Stimulated activated CD4-positive, alpha-beta T cell treated with anti-CD3 and anti-CD28 coated beads, TNF-alpha, amount 100 ng/mL, for 1 hour (primary cell): ENCODE results near the gene GPR156.
"Not testable (repeated sequence)": the region's sequence is repeated elsewhere in the genome, so short reads cannot be mapped to it uniquely, and the experiment has no call there.

ENCODE experiments used
- DNase-seq, 3 donors: peaks; one replicate each; pipeline ENCODE4 v3.0.0-alpha.2; 2020; ENCODE audit warnings: low read depth in 3 of 3, low spot score in 1 of 3

The GPR156 gene

DNA sequence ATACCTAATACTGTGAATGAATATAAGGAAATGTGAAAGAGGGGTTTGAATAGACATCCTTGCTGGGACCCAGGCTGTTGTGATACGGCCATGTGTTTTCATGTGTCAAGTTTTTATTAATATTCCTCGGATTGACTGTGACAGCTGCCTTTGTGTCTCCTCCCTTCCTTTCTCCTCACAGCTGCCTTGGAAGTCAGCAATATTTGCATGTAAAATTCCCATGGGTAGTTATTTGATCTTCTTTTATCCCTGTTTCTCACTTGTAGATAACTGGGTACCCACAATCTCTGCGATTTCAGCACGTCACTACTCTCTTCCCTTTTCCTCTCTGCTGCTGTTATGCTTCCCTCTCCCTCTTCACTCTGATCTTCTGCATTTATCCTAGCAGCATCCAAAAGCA lies 9.4 kb downstream of the GPR156 start:
- DNase-seq: no peak

DNA sequence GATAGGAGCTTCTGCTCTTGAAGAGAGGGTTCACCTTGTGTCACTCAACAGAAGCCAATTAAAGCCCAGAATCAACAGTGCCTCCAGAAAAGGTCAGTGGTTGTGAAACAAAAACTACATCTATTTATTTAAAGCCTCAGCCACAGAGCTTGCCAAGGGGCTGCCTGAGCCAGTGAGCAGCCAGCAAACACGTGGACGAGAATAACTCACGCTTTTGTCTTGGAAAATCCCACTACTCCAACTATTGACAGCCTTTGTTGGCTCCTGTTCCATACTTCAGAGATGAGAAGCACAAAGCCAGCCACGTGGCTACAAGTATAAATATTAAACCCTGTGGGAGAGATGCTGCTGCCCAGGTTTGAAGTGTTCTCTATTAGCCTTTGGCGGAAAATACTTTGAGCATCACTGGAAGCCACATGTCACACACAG lies 10.3 kb downstream of the GPR156 start:
- no peak for DNase-seq

DNA sequence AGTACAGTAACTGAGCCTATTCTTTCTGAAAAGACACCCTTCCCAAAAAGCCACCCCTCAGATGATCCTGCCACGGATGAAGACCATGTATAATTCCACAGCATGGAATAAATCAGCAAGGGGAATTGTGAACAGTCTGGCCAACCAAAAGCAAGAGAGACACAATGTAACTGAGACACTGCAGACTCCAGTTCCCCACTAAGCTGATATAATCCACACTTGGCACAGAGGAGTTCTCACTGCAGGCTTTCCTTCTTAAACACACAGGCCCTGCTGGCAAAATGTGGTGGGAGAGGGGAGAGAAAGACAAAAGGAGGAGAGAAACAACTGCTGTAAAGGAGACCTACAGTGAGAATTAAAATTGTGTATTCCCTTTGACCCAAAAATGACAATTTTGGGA lies 12.7 kb downstream of the GPR156 start:
- no peak for DNase-seq

DNA sequence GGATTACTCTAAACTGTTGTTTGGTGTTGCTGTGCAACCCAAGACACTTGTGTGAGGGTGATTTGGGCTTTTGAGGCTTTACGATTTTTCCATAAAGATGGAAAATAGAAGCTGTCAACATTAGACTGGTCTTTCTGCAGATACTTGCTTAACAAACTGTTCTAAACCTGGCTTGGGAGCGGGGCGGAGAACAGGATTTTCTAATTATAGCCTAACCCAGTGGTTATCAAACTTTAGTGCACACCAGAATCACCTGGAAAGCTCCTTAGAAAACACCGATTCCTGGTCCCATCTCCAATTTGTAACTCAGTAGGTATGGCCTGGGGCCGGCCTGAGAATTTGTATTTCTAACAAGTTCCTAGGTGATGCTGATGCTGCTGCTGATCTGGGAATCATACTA lies 19.0 kb downstream of the GPR156 start:
- no peak for DNase-seq

DNA sequence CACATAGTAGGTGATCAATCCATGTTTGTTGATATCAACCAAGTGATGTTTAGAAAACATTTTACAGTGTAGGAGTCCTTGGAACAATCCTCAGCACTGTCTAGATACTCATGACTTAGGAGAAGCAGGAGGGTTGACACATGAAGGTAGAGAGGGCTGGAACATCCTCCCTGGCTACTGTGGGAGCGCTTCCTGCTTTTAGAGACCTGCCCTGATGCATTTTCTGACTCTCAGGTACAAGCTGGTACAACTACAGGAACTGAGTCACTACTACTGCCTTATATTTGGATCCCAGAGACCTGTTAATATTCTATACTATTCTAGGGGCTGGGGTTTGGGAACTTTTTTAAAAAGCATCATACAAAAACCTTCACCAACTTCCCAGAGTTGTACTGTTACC lies 20.1 kb downstream of the GPR156 start:
- DNase-seq: no peak

DNA sequence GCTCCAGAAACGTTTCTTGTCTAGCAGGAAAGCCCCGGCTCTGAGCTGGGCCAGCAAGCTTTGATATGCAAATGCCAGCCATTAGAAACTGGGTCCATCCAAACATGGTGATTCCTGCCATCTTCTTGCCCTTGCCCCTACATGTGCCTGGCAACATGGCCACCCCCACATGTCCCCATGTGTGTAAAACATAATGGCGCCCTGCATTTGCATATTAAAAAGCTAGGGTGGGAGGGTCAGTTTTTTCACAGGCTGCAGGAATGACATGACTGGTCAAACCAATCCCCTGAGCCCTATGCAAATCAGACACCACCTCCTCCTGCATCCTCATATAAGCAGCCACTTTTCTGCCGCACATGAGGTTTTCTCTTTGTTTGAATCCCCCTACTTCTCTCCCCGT lies 21.2 kb downstream of the GPR156 start:
- no peak for DNase-seq

DNA sequence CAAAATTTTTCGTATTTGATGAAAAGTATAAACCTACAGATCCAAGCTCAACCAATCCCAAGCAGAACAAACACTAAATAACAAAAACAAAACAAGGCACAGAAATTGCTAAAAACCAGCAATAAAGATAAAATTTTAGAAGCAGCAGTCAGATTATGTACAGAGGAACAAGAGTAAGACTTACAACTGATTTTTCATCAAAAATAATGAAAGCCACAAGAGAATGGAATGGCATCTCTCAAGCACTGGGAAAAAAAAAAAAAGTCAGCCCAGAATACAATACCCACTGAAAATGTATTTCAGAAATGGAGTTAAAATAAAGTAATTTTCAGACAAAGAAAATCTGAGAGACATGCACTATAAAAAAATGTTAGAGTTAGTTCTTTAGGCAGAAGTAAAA lies 27.0 kb downstream of the GPR156 start:
- DNase-seq: no peak

DNA sequence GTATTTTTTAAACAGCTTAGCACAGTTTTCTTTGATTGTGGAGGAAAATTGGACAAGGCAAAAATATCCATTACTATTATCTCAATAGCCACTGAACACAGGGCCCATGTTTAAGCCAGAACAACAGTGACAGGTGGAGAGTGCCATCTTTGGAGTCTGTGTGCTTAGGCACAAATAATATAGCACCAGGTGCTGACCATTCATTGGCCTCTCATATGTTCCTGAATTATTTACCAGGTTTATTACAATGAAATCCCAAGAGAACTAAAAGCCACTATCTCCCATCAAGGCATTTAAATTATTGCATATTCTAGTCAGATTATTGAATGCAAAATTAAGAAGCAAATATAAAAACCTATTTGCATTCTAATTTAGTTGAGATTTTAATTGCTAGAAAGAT lies 39.6 kb downstream of the GPR156 start:
- no peak for DNase-seq

DNA sequence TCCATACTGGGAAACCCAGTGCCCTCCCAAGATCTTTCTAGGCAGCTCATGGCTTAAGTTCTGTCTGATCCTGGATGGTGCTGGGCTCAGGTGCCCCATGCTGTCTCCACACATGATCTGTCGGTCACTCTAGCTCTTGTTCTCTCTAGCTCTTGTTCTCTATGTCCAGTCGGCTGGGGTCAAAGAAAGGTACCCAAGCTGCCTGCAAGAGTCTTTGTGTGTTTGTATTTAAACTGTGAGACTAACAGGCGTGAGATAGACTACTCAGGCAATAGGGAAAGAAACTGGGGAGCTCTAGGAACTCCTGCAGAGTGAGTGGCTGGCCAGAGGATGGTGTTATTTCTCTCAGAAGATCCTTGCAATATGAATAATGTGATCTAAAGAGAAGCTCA lies 40.2 kb downstream of the GPR156 start:
- DNase-seq: no peak

DNA sequence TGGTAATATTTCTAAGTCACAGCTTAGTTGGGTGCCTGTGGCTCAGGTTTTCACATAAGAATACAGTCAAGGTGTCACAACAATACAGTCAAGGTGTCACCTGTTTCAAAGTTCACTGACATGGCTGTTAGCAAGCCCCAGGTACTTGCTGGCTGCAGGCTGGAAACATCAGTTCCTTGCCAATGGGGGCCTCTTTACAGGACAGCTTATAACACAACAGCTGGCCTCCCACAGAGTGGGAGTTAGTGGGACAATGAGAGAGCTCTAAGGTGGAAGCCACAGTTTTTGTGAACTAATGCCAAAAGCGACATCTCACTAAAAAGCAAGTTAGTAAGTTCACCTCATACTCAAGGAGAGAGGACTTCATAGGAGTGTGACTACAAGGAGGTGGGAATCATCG lies 45.4 kb downstream of the GPR156 start:
- no peak for DNase-seq

DNA sequence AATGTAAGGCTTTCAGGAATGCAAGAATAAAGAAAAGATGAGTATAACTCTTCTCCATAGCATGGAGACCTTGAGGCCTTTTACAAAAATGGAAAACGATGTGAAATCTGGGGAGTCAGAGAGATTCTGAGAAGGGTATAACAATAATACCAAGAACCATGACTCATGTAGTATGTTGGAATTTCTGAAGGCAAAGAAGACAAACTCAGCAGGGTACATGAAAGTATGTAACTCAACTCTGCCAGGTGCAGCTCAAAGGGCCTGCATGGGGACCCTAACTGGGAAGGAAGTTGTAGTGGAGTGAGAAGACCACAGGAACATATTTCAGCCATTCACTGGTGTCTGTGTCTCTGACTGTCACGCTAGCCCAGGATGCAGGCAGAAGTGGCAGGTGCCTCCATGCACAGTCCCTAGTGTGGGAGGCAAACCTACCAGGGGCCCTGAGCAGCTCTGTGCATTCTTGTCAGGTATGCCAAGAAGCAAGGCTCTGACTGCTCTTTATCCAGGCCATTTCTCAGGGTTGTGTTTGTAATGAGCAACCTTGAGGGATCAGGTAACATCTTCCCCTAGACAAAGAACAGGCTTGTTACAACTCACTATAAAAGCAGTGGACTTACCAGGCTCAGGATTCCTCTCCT lies 57.2 kb downstream of the GPR156 start:
- DNase-seq: no peak

DNA sequence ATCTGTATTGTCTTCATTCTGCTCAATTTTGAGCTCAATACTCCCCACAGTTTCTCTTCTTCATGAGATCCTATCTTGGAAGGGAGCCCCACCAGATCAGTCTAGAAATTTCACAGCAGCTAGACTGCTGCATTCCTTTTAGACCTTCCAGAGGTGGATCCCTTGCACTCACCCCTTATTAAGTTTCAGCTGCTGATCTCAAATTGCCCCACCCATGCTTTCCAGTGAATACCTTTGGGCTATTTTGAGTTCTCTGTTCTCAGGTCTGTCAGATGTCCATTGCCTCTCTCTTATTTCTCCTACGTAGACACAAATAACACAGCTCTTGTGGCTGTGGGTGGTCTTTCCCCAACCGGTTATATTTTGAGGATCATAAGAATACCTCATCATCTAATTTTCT lies 60.8 kb downstream of the GPR156 start:
- no peak for DNase-seq

DNA sequence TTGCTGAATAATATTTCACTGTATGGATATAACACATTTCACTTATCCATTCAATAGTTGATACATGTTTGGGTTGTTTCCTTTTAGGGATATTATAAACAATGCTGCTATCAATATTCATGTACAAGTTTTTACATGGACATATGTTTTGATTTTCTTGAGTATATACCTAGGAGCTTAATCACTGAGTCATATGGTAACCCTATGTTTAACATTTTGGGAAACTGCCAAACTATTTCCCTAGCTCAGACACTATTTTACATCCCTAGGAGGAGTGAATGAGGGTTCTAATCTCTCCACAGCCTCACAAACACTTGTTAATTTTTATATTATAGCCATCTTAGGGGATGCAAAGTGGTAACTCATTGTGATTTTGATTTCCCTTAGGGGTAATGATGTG lies 66.0 kb downstream of the GPR156 start:
- DNase-seq: no peak

DNA sequence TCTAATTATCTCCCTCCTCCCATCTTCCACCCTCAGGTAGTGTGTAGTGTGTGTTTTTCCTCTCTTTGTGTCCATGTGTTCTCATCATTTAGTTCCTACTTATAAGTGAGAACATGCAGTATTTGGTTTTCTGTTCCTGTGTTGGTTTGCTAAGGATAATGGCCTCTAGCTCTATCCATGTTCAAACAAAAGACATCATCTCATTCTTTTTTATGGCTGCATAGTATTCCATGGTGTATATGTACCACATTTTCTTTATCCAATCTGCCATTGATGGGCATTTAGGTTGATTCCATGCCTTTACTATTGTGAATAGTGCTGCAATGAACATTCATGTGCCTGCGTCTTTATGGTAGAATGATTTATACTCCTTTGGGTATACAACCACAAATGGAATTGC lies 68.4 kb downstream of the GPR156 start:
- DNase-seq: not testable (repeated sequence)

DNA sequence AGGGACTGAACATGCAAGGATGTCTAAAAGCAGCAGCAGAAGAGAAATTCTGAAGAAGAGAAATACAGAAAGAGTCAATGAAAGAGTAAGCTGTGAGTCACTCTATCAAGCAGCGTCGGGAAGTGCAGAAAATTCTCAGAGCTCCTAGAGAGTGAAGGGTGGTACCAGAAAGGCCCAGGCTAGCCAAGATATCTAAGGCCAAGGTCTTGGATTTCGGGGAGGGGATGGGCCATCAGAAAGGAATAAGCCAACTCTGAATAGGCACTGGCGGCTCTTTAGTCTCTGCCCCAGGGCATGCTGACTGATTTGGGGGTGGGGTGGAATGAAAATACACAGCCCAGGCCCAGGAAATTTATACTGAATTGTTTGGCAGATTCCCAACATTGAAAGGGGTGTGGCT lies 70.8 kb downstream of the GPR156 start:
- no peak for DNase-seq

DNA sequence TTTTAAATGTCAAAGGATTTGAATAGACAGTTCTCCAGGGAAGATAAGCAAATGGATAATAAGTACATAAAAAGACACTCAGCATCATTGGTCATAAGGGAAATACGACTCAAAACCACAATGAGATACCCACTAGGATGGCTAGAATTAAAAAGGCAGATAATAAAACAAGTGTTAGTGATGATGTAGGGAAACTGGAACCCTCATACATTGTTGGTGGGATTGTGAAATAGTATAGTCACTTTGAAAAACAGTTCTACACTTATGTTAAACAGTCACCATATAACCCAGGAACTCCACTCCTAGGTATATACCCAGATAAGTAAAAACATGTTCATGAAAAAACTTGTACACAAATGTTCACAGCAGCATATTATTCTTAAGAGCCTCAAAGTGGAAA lies 72.5 kb downstream of the GPR156 start:
- DNase-seq: no peak

DNA sequence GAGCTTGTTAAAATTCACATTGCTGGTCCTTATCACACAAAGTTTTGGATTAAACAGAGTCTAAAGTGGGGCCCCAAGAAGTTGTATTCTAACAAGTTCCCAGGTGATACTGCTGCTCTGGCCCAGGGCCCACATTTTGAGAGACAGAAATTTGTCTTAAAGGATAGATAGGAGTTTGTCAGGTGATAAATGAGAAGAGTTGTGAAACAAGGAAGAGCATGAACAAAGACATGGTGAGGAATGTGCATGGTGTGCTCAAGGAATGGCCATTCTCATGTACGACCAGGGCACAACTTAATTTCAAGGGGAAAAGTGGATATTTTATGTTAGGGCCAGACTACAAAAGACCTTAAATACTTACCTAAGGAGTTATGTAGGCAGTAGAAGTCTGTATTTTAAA lies 75.6 kb downstream of the GPR156 start:
- no peak for DNase-seq

DNA sequence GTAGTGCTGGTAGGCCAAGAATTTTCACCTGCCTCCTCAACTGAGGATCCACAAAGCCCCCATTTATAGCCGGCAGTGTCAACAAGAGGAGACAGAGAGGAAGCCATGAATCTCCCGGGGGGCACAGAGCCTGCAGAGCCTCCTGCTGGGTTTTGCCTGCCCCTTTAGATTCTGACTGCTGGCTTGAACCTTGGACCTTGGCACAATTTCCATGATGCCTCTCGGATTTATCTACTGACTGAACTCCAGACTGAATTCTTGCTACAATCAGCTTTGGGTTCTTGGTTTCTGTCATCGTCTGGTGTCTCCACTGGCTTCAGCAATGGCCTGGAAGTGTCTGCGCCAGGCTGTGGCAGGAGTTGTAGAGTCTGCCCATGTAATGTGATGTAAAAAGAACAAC lies 80.7 kb downstream of the GPR156 start:
- DNase-seq: no peak

DNA sequence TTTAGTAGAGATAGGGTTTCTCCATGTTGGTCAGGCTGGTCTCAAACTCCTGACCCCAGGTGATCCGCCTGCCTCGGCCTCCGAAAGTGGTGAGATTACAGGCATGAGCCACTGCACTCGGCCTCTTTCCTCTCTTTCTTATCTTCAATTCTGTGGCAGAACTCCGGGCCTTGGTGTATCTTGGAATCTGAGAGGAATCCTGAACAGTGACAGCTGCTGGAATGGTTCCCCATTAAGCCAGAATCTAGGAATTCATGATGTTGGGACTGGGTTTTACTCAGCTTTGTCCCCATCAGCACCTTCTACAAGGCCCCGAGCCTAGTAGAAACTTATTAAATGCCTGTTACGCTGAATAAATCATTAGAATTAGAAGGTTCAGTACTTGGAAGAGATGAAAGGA lies 81.4 kb downstream of the GPR156 start:
- DNase-seq: no peak

DNA sequence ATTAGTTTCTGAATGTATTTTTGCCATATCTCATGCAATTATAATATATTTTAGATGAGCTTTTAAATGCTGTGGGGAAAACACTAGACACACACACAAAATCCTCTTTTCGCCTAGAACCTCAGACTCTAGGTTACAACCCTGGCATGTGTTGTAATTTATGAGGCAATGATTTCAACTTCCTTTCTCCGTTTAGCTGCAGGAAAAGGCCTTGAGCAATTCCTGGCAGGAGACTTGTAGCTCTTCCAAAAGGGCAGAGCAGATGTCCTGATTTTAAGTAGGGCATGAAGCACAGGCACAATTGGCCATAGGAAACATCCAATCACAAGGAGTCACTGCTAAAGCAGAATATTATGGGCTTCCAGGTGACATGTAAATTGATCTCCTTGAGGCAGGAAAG lies 82.0 kb downstream of the GPR156 start:
- no peak for DNase-seq

DNA sequence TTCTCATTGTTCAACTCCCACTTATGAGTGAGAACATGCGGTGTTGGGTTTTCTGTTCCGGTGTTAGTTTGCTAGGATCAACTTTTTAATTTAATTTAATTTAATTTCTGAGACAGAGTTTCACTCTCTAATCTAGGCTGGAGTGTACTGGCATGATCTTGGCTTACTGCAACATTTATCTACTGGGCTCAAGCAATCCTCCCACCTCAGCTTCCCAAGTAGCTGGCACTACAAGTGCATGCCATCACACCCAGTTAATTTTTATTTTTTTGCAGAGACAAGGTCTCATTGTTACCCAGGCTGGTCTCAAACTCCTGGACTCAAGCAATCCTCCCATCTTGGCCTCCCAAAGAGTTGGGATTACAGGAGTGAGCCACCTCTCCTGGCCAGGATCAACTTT lies 82.7 kb downstream of the GPR156 start:
- DNase-seq: no peak

DNA sequence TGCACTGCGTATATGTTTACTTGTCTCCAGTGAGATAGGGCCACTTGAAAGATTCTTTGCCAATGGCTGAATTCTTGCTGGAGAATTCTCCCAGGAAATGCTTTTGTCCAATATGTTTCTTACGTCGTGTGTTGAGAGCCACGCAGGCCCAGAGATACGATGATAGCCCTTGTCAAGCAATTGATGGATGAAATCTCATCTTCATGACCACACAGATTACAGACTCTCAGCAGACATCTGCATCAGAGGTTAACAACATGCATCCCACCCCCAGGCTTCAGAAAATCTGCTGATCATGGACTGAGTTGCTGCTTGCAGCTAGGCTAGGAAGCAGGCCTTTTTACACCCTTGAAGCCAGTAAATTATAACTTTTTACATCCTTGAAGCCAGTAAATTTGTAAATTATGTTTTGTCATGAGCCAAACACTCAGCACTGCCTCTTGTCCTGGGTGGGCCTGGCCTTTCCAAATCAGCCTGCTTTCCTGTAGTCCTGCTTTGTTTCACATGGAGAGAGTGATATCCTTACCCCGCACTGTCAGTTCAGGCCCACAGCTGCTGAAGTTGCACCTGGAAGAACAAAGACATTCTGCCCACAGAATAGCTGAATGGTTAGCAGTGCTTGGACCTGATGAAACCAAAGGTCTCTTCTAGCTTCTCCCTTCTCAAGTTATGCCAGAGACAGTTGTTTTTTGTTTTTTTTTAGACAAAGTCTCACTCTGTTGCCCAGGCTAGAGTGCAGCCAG lies 84.4 kb downstream of the GPR156 start:
- DNase-seq: no peak

DNA sequence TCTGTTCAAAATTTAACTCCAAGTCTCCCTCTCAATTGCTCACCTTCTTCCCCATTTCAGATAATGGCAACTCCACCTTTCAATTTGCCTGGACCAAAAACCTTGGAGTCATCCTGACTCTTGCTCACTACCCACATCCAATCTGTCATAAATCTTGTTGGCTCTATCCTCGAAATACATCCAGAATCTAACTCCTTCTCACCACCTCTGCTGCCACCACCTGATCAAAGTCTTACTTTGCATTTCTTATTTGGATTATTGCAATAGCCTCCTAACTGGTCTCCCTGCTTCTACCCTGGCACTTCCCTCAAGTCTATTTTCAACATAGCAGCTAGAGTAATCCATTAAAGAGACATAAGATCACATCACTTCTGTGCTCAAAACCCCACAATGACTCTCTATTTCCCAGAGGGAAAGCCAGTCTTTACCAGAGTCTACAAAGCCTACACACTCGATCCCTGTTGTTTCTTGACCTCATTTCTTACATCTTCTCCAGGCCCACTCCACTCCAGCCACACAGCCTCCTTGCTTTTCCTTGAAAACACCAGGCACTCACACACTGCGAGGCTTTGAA lies 86.6 kb downstream of the GPR156 start:
- DNase-seq: no peak
